HepG2 (cell line): ENCODE measurements around the gene TOE1. TPM values are rescaled to one million over a fixed set of nuclear protein-coding genes. Genes with fewer than 3 reads are reported as not detected.

Experiments used
- ATAC-seq: fragments of 200-7000 bp; cut with Tn5 transposase; 3 replicates; pipeline ENCODE4 v1.9.1; 2020; ENCODE audit warnings: mild to moderate bottlenecking, moderate library complexity
- BruUV-seq: library from RNA; stranded (reverse); fragments of 400-500 nt; replicated peaks from 2 replicates; lab custom pipeline; 2021; lab: Mats Ljungman, UMichigan
- CTCF ChIA-PET: fragments of 300-600 bp; formaldehyde crosslinking; extraction: SDS; loops from one replicate; lab custom pipeline; 2021; ENCODE audit warnings: low total read pairs, inconsistent platforms, low intra/inter-chr PET ratio; lab: Yijun Ruan, JAX
- POLR2A ChIA-PET: fragments of 350-600 bp; sonication (Branson Sonifier 250); formaldehyde crosslinking; loops from one replicate; lab custom pipeline; 2020; ENCODE audit warnings: antibody characterized with exemption, inconsistent platforms; lab: Yijun Ruan, JAX
- DNase-seq: peaks from one replicate; pipeline ENCODE4 v3.0.0-alpha.2; 2015; ENCODE audit warnings: low spot score
- FAIRE-seq: peaks from 3 replicates; lab custom pipeline; 2011; peaks lifted over from hg19 to GRCh38; lab: Jason Lieb, UNC
- H2AFZ ChIP-seq: one replicate; pipeline ENCODE4 v1.6.1; 2011; ENCODE audit warnings: low read length, inconsistent platforms
- H3K27ac ChIP-seq: fragments of 300-600 bp; 3 replicates; pipeline ENCODE4 v1.8.0; 2011; ENCODE audit warnings: mixed run types, mild to moderate bottlenecking, mixed read lengths, low read length, inconsistent platforms; ENCODE audit not compliant: insufficient read depth; ENCODE audit errors: extremely low read length
- H3K27me3 ChIP-seq, 2 experiments: fragments of 200-600 bp in 1 of 2; 2 replicates in 1 of 2; 3 replicates in 1 of 2; pipeline versions ENCODE4 v1.6.0 to v1.8.0; 2011; ENCODE audit warnings: low read length in 2 of 2, mild to moderate bottlenecking in 2 of 2, moderate library complexity in 2 of 2, inconsistent platforms in 1 of 2; ENCODE audit not compliant: insufficient read depth in 2 of 2, control insufficient read depth in 1 of 2
- H3K36me3 ChIP-seq, 2 experiments: fragments of 200-600 bp in 1 of 2; replicated peaks in 1 of 2; 2 replicates in 1 of 2; 3 replicates in 1 of 2; pipeline versions ENCODE4 v1.5.1 to v1.8.0; 2011; ENCODE audit warnings: low read length in 2 of 2, inconsistent platforms in 1 of 2; ENCODE audit not compliant: insufficient read depth in 2 of 2, control insufficient read depth in 1 of 2
- H3K4me1 ChIP-seq: 2 replicates; pipeline ENCODE4 v1.5.1; 2012; ENCODE audit warnings: low read length, inconsistent platforms; ENCODE audit not compliant: insufficient read depth
- H3K4me2 ChIP-seq: 2 replicates; pipeline ENCODE4 v1.6.0; 2011; ENCODE audit warnings: low read depth, low read length, inconsistent platforms
- H3K4me3 ChIP-seq, 3 experiments: fragments of 200-600 bp in 1 of 3; sonication (generic), shearing (Covaris generic) in 1 of 3; replicated peaks in 1 of 3; 2 replicates each; pipeline ENCODE4 v1.5.1; 2011 to 2016; ENCODE audit warnings: low read length in 3 of 3, inconsistent platforms in 2 of 3, low read depth in 2 of 3, mild to moderate bottlenecking in 2 of 3, control low read depth in 1 of 3, mixed read lengths in 1 of 3; ENCODE audit not compliant: insufficient read depth in 1 of 3
- H3K79me2 ChIP-seq: one replicate; pipeline ENCODE4 v1.6.1; 2011; ENCODE audit warnings: low read length, inconsistent platforms; ENCODE audit not compliant: insufficient read depth
- H3K9ac ChIP-seq: 2 replicates; pipeline ENCODE4 v1.6.0; 2011; ENCODE audit warnings: mild to moderate bottlenecking, low read depth, low read length, inconsistent platforms; ENCODE audit not compliant: insufficient read depth
- H3K9me3 ChIP-seq: 2 replicates; pipeline ENCODE4 v1.5.1; 2012; ENCODE audit warnings: mild to moderate bottlenecking, low read length
- H4K20me1 ChIP-seq: 2 replicates; pipeline ENCODE4 v1.6.0; 2011; ENCODE audit warnings: inconsistent platforms, mild to moderate bottlenecking, low read length, moderate library complexity; ENCODE audit not compliant: insufficient read depth
- GATAD2A ChIP-seq: IDR thresholded peaks from 2 replicates; pipeline ENCODE4 v1.6.1; 2016
- HIVEP1 ChIP-seq: sonication (generic); formaldehyde crosslinking; IDR thresholded peaks from 2 replicates; pipeline ENCODE4 v1.4.0; 2020; ENCODE audit warnings: mild to moderate bottlenecking, missing genetic modification reagents
- KDM4B ChIP-seq: sonication (generic); formaldehyde crosslinking; IDR thresholded peaks from 2 replicates; pipeline ENCODE4 v1.4.0; 2020; ENCODE audit warnings: missing genetic modification reagents
- NFKBIZ ChIP-seq: IDR thresholded peaks from 2 replicates; pipeline ENCODE4 v1.6.1; 2018; ENCODE audit warnings: missing genetic modification reagents, missing compliant biosample characterization
- RELA ChIP-seq: sonication (generic); formaldehyde crosslinking; IDR thresholded peaks from 2 replicates; pipeline ENCODE4 v1.4.0; 2020; ENCODE audit warnings: missing genetic modification reagents
- SSRP1 ChIP-seq: IDR thresholded peaks from 2 replicates; pipeline ENCODE4 v1.6.1; 2016; ENCODE audit warnings: control low read depth
- TFDP1 ChIP-seq: IDR thresholded peaks from 2 replicates; pipeline ENCODE4 v1.6.1; 2016; ENCODE audit warnings: missing compliant biosample characterization, missing genetic modification reagents, borderline replicate concordance
- XRCC5 ChIP-seq: fragments of 200-400 bp; formaldehyde crosslinking; optimal IDR thresholded peaks from 2 replicates; pipeline ENCODE3; 2017; ENCODE audit warnings: mild to moderate bottlenecking, low read length
- ZNF253 ChIP-seq: sonication (generic); formaldehyde crosslinking; IDR thresholded peaks from 2 replicates; pipeline ENCODE4 v1.8.0; 2022; ENCODE audit warnings: mild to moderate bottlenecking, missing genetic modification reagents, borderline replicate concordance
- ZNF460 ChIP-seq: sonication (generic); formaldehyde crosslinking; IDR thresholded peaks from 2 replicates; pipeline ENCODE4 v1.5.1; 2020; ENCODE audit warnings: missing genetic modification reagents, mild to moderate bottlenecking, borderline replicate concordance
- ZNF678 ChIP-seq: sonication (generic); formaldehyde crosslinking; IDR thresholded peaks from 2 replicates; pipeline ENCODE4 v1.4.0; 2020; ENCODE audit warnings: mild to moderate bottlenecking, missing genetic modification reagents
- WGBS: methylation state at CpG from one replicate; pipeline ENCODE4 v1.1.6; 2017; ENCODE audit warnings: low lambda C conversion rate; 5-methylcytosine and 5-hydroxymethylcytosine counted together
- in situ Hi-C: cut with HindIII; loops from 2 replicates; pipeline ENCODE4 v1.10.0; 2017; ENCODE audit warnings: low pct_unique_long_range_greater_than_20kb; ENCODE audit not compliant: extremely low pct_ligation_motif_present
- intact Hi-C: fragments of 100-400 bp; cut with micrococcal nuclease; formaldehyde crosslinking; loops from one replicate; pipeline ENCODE4 v1.10.0; 2022; ENCODE audit not compliant: unreplicated experiment
- polyA plus RNA-seq, 8 experiments: library from polyadenylated mRNA; depleted of rRNA in 3 of 8; stranded (reverse) in 7 of 8; unstranded in 1 of 8; fragments of >200 nt; fragmentation: Illumina TruSeq in 4 of 8; extraction: Trizol in 4 of 8; gene quantifications; 2 replicates each; pipeline versions ENCODE4 v1.2.1 to v1.2.3, GENCODE V29; 2011 to 2016; ENCODE audit warnings: low read depth in 4 of 8, missing spikeins in 1 of 8, mixed read lengths in 1 of 8; ENCODE audit not compliant: insufficient read depth in 1 of 8
- total RNA-seq, 5 experiments: library from RNA; depleted of rRNA; stranded (reverse); fragments of >200 nt; fragmentation: Illumina TruSeq; extraction: Trizol; gene quantifications; 2 replicates each; pipeline ENCODE4 v1.2.3, GENCODE V29; 2016; ENCODE audit warnings: low read depth in 1 of 5
- TF ChIP-seq, protein P1 (sequence below): sonication (generic); formaldehyde crosslinking; IDR thresholded peaks from 2 replicates; pipeline ENCODE4 v1.4.0; 2020; ENCODE audit warnings: missing genetic modification reagents

TOE1 gene
- total and polyA plus RNA-seq, 2 of the 13 experiments (the other 11 are each of a cell fraction or from before 2014, with no cell fraction given): 14.1 to 19.0 TPM

DNA sequence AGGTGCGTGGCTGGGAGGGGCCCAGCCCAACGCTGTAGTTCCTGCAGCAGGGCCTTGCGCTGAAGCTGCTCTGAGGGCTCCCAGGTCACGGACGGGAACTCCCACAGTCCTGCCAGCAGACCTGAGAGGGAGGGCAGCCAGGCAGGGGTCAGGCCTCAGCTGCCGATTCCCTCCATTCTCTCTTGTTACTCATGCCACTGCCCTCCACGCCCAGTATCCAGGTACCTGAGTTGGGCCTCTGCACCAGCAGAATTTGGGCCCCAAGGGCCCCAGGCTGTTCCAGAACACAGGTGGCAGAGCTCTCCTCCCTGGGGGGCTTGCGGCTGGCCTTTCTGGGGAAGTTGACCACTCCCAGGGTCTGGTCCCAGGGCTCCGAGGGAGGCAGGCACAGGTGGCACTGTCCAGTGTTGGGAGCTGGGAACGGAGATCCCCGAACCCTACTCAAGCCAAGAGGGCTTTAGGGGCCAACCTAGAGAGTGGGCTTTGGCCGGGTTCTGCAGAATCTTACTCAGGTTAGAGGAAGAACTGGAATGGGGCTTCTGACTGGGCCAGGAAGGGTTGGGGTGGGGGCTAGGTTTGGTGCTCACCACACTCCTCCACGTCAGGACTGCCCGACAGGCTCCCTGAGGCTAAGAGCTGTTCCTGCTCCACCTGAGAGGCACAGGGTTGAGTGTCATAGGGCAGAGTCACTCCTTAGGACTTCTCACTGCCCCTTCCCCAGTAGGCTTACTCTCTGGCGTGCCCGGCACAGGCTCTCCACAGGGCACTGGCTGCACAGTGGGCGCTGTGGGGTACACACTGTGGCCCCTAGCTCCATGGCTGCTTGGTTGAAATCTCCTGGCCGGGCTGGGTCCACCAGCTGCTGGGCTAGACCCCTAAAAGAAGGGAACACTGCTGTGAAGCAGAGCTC lies 8.3 kb upstream of the TOE1 start:
- FAIRE-seq: no peak
- H3K27ac ChIP-seq: no peak overlapping the region
- H3K9ac ChIP-seq: no peak overlapping the region
- H3K4me3 ChIP-seq: no peak overlapping the region
- no peak for ATAC-seq
- H3K4me1 ChIP-seq: peaks cover 28% of the 10 kb centered on the region
- WGBS: 92% methylated on average over 9 of the region's 18 CpGs
- no peak overlapping the region for H3K4me2 ChIP-seq
- H3K9me3 ChIP-seq: no peaks in the 10 kb centered on the region
- H2AFZ ChIP-seq: no peak overlapping the region
- H3K79me2 ChIP-seq: no peaks in the 10 kb centered on the region
- H3K36me3 ChIP-seq: peaks cover 2 to 26% of the 10 kb centered on the region in 2 experiments; a peak in 4 of 5 replicates
- no peak for TF ChIP-seq TFDP1 (CRISPR knock-in tag)
- no peak for TF ChIP-seq ZNF678
- no peak for TF ChIP-seq RELA (CRISPR knock-in tag)
- no peak for TF ChIP-seq GATAD2A (CRISPR knock-in tag)
- TF ChIP-seq KDM4B: no peak
- TF ChIP-seq, protein P1, sequence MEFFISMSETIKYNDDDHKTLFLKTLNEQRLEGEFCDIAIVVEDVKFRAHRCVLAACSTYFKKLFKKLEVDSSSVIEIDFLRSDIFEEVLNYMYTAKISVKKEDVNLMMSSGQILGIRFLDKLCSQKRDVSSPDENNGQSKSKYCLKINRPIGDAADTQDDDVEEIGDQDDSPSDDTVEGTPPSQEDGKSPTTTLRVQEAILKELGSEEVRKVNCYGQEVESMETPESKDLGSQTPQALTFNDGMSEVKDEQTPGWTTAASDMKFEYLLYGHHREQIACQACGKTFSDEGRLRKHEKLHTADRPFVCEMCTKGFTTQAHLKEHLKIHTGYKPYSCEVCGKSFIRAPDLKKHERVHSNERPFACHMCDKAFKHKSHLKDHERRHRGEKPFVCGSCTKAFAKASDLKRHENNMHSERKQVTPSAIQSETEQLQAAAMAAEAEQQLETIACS (CRISPR knock-in tag): no peak
- TF ChIP-seq HIVEP1: no peak
- no peak for TF ChIP-seq ZNF460 (CRISPR knock-in tag)
- no peak for TF ChIP-seq SSRP1 (CRISPR knock-in tag)
- TF ChIP-seq ZNF253: no peak
- no peak for TF ChIP-seq NFKBIZ (CRISPR knock-in tag)
- TF ChIP-seq XRCC5: no peak
- no TSS peak for BruUV-seq
- no peaks in the 10 kb centered on the region for H4K20me1 ChIP-seq
- intact Hi-C loops (no loop called here), in situ Hi-C loops (no loop called here)
- no peaks in the 10 kb centered on the region for H3K27me3 ChIP-seq
- ChIA-PET CTCF (no interaction called here), POLR2A (interaction anchor here (1.8 kb wide), 1 partner anchor 28 kb away, joined by 7 read pairs; no protein-coding TSS in a partner anchor)
- DNase-seq: no peak
